Measurements from ENCODE around the gene TMEM221.

TMEM221 gene

GRCh38 chr19:17436874-17437267 is 11.6 kb downstream of the TMEM221 start:
- DNase-seq: no peak

GRCh38 chr19:17436094-17436873 is 12.2 kb downstream of the TMEM221 start:
- no peak for DNase-seq

DNA sequence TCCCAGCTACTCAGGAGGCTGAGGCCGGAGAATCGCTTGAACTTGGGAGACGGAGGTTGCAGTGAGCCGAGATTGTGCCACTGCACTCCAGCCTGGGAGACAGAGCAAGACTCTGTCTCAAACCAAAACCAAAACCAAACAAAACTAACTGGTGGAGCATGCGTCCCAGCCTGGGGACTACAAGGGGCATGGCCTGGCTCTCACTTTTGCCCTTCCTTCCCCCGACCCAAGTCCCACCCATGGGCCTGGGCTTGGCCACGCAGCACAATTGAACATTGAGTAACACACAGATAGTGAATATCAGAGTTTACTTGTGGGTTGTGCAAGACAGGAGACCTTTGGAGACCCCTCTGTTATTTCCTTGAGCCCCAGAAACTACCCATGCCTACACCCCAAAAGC is 13.2 kb downstream of the TMEM221 start:
- DNase-seq: no peak

GRCh38 chr19:17431417-17431816 is 17.1 kb downstream of the TMEM221 start:
- DNase-seq: no peak

DNA sequence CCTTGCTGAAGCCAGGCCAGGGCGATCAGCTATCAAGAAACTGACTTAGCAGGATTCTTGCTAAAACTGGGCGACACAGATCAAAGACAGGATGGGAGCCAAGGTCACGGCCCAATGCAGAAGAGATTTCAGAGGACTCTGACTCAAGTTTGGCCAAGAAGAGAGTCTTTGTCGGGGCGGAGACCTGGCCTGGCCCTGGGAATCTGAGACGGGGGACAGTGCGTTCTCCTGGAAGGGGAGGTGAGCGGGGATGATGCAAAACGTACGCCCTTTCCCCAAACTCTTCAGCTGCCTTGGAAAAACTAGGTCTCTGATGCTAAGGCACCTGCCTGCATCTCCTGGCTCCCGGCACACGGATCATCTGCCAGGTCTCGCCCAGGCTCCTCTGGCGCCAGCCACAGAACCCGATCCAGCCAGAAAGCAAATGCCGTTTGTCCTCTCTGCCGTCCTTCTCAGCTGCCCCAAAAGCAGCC is 18.8 kb downstream of the TMEM221 start:
- DNase-seq: no peak

GRCh38 chr19:17424743-17425365 is 23.6 kb downstream of the TMEM221 start:
- DNase-seq: peak; percentile 83

DNA sequence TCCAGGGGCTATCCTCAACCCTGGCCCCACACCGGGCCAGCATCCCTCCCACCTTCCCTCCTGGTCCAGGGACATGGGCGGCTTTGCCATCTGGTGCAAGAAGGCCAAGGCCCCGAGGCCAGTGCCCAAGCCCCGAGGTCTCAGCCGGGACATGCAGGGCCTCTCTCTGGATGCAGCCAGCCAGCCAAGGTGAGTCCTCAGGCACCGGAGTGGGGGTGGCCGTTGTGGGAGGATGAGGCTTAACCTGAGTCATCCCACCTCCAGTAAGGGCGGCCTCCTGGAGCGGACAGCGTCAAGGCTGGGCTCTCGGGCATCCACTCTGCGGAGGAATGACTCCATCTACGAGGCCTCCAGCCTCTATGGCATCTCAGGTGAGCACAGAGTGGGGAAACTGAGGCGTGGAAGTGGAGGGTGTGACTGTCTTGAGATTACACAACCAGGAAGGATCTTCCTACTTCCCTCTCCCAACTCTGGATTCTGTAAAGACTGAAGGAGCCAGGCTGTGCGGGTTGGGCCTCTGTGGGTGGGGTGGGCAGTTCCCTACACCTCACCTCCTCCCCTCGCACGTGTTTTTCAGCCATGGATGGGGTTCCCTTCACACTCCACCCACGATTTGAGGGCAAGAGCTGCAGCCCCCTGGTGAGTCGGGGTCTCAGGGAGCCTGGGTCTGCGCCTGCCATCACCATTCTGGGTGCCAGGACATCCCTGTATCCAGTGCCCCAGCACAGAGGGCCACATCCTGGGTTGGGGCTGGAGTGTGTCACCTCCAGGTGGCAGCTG is 24.8 kb downstream of the TMEM221 start:
- DNase-seq: no peak

GRCh38 chr19:17421942-17422341 is 26.5 kb downstream of the TMEM221 start:
- no peak for DNase-seq

DNA sequence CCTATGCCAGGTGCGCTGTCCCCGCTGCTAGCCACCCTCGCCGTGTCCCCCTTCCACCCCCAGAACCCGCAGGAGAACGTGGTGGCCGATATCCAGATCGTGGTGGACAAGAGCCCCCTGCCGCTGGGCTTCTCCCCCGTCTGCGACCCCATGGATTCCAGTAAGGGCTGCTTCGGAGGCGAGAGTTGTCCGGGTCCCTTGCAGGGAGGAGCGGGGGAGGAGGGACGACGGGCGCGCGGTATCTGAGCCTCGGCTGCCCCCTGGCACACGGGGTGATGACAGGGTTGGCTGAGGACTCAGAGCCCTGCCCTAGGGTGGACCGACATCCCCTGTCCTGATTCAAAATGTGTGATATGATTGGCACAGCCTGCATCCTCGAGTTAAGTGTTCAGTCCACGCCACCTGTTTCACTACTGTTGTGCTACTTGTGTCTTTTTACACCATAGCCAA is 28.0 kb downstream of the TMEM221 start:
- peak; percentile 80 for DNase-seq

DNA sequence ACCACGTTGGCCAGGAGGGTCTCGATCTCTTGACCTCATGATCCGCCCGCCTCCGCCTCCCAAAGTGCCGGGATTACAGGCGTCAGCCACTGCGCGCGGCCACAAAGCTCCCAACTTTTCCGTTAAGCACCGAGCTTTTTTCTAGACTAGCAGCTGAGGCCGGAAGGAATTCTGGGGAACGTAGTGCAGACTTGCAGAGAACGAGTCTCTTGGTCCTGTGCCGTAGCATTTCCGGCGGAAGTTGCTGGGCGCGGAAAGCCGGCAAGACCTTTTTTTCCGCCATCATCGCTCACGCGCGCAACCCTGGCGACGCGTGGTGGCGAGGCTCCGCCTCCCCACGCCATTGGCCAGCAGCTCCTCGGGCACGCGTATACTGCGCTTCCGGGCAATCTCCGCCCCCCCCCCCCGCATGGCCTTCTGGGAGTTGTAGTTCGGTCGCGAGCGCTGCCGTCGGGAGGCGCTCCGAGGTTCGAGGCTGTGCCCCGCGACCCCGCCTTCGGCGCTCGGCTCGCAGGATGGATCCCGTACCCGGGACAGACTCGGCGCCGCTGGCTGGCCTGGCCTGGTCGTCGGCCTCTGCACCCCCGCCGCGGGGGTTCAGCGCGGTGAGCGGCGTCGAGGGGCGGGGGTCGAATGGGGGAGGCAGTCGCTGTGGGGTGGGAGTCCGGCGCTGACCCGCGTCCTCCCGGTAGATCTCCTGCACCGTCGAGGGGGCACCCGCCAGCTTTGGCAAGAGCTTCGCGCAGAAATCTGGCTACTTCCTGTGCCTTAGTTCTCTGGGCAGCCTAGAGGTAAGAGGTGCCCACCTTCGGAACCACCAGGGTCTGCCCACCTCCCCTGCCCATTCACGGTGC is 28.6 kb downstream of the TMEM221 start, which contains the start of gene MVB12A:
TSS of gene MVB12A (plus strand) at position 427 of the 854 bp plus-strand sequence. CDS start at position 516, 89 bp downstream.
- peak; percentile 98 for DNase-seq

GRCh38 chr19:17419154-17419620 is 29.3 kb downstream of the TMEM221 start:
- DNase-seq: no peak

DNA sequence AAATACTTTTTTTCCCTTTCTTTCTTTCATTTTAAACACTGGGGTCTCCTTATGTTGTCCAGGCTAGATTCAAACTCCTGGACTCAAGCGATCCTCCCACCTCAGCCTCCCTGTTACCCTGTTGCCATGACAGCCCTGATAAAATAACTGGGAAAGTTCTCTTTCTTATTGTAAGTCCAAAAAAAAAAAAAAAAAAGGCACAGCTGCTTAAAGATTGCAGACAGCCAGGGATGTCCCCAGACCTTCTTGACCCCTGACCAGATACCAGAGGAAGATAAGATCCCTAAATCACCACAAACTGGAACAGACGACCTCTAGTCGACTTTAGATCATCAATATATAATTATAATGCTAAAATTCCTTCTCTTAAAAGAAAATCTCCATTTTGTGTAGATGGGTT is 29.8 kb downstream of the TMEM221 start:
- DNase-seq: no peak

DNA sequence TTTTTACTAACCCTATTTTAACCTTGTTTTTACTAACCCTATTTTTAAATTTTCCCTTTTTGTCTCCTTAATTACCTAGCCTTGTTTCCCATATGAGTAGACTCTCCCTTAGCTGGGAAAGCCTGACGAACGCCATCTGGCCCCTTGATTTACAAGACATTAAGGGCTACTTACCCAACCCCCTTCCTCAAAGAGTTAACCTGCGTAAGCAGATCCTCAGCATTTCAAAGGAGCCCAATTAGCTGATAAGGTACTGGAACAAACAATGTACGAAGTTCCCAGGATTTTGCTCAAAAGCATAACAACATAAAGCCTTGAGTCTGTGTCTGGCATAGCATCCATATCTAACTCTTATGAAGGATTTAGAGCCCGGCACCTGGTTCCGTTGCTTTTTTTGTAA is 33.3 kb downstream of the TMEM221 start:
- DNase-seq: no peak

- no peak for DNase-seq
Observed at GRCh38 chr19:17414097-17414496, 34.4 kb downstream of the TMEM221 start.

- no peak for DNase-seq
Observed at GRCh38 chr19:17411801-17412200, 36.7 kb downstream of the TMEM221 start.

DNA sequence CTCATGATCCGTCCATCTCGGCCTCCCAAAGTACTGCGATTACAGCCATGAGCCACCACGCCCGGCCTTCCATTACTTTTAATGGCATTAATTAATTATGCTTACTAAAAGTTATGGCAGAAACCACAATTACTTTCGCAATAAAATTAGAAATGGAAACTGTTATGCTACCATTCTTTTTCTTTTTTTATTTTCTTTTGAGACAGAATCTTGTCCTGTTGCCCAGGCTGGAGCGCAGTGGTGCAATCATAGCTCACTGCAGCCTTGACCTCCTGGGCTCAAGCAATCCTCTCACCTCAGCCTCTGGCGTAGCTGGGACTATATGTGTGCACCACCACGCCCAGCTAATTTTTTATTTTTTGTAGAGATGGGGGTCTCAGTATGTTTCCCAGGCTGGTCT is 38.5 kb downstream of the TMEM221 start:
- no peak for DNase-seq

- DNase-seq: no peak
Observed at GRCh38 chr19:17406887-17407196, 41.6 kb downstream of the TMEM221 start.

DNA sequence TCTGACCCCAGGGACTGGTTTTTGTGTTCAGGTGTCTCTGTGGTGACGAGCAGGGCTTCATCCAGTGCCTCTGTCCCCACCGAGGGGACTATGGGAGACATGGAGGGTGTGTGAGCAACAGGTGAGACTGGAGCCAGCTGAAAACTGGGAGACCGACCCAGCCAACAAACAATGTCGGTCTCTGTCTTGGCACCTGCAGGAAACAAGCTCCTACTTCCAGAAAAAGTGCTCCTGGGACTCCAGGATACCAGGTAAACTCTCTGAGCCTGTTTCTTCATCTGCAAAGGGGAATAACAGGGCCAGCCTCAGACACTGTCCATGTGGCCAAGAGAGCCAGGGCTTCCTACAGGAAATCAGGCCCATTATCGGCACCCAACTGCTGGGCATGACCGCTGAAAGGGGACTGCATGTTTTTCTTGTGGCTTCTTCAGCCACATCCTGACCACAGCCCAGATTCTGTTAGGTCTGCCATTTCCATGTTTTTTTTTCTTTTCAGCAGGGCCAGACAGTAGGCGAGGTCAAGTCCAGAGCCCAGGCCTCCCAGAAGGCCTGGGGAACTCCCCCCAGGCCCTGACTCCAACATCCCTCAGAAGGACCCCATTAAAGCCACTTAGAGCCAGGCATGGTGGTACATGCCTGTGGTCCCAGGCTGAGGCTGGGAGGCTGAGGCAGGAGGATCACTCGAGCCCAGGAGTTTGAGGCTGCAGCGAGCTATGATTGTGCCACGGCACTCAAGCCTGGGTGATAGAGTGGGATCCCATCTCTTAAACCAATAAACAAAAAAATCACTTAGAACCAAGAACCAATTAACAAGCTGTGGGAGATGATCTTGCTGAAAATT is 42.2 kb downstream of the TMEM221 start:
- peak; percentile 80 for DNase-seq

DNA sequence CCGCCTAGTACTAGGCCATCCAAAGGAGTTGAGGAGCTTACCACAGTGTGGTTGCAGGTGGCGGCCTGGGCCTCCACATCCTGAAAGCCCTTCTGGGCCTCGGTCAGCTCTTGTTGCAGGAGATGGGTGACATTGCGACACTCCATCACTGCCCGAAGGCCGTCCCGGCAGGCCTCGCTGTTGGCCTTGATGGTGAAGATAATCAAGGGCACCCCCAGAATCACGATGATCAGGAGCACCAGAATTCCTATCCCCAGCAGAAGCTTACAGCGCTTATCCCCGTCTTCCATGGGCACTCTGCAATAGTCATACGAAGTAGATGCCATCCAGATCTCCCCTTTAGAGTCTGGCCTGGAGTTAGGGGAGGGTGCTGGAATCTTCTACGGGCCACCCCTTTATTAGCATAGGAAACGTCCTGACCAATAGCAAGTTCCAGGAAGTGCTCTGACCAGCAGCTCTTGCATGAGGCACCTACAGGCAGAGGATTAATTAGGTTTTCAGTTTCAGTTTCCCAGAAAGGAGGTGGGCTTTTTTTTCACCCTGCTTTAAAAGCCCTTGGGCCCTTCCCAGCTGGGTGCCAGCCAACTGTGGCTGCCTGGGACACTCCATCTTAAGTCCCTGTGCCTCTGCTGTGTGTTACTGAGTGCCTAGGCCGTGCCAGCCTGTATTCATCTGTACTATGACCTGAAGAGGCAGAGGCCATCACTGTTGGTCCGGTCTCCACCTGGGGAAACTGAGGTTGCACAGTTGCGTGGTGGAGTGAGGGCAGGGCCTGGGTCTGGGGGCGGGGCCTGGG is 43.0 kb downstream of the TMEM221 start, which contains the start of gene BST2:
TSS of gene BST2 (minus strand) at position 381 of the 796 bp plus-strand sequence. CDS start at position 326, 55 bp downstream.
- peak; percentile 93 for DNase-seq

GRCh38 chr19:17404621-17405249 is 43.7 kb downstream of the TMEM221 start:
- DNase-seq: no peak

Measured in hematopoietic multipotent progenitor cell treated with erythropoietin and hydrocortisone succinate and interleukin-3 and kit ligand, for 6 days (in vitro differentiated cells).